SK-MEL-5 (cell line): ENCODE results near the gene ATCAY. TPM values are rescaled to one million over a fixed set of nuclear protein-coding genes. Genes with fewer than 3 reads are reported as not detected.
"Not testable (repeated sequence)": the region's sequence is repeated elsewhere in the genome, so short reads cannot be mapped to it uniquely, and the experiment has no call there.

Experiments
- DNase-seq: peaks from one replicate; pipeline ENCODE4 v3.0.0-alpha.2; 2016; ENCODE audit warnings: low read depth, low spot score
- in situ Hi-C: cut with HindIII; loops from 2 replicates; pipeline ENCODE4 v1.10.0; 2016; ENCODE audit warnings: low sequenced_read_pairs, high pct_unique_total_duplicates, low pct_unique_long_range_greater_than_20kb
- total RNA-seq: library from RNA; depleted of rRNA; stranded (reverse); fragments of >200 nt; shearing (Covaris generic); gene quantifications from 2 replicates; pipeline ENCODE4 v1.2.3, GENCODE V29; 2014

ATCAY gene
- total RNA-seq, 1 experiment from 2014 or later: not detected

DNA sequence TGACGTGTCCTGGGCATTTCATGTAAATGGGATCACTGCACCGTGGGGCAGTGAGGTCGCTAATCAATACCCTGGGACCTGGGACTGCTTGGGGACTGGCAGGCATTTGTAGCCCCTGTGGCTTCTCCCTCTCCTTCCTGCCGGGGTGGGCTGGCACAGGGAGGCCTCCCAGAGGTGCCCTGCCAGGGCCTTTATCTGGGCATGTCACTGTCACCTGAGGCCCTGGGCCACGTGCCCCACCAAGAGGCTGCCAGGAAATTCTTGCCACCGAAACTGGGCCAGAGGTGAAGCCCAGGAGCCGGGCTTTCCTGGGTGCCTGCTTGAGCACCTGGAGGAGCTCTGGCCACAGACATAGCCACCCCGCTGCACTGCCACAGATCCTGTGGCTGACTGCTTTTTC, 50.6 kb downstream of the ATCAY start:
- in situ Hi-C loops: no loop called here
- DNase-seq: no peak

DNA sequence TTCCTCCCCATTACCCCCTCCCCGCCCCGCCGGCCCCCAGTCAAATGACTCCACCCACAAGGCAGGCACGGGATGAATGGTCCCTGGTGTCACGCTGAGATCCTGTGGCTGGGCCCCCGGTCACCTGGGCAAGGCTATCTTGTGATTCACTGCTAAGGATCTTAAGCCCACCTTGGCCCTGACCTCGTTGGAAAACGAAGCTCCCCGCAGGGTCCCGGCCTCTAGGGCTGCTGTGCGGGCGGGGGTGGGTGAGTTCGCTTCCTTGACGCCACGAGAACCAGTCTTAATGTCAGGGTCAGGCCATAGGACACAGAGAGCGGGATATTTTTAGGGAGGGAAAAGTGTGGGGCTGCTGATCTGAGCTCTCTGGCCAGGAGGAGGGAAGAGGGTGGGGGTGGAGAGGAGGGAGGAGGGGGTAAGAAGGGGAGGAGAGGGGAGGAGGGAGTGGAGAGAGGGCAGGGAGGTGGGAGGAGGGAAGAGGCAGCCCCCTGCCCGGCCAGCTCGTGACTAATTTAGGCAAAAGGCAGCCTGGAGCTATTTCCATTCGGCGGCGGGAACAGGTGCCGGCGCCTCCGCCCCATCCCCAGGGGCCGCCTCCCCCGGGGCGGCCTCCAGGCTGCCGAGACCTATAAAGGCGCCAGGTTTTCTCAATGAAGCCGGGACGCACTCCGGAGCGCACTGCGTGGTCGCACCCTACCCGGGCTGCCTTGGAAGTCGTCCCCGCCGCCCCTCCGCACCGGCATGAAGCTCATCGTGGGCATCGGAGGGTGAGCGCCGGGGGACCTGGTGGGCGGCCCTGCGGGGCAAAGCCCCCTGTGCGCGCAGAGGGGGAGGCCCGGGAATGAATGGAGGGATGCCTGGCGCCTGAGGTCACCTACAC, 52.7 kb downstream of the ATCAY start, which contains the start of gene NMRK2:
Gene NMRK2 (plus strand): TSS at position 139 of the 880 bp plus-strand sequence. CDS start 603 bp downstream, at position 742.
- DNase-seq: peak; percentile 50
- in situ Hi-C loops: no loop called here

DNA sequence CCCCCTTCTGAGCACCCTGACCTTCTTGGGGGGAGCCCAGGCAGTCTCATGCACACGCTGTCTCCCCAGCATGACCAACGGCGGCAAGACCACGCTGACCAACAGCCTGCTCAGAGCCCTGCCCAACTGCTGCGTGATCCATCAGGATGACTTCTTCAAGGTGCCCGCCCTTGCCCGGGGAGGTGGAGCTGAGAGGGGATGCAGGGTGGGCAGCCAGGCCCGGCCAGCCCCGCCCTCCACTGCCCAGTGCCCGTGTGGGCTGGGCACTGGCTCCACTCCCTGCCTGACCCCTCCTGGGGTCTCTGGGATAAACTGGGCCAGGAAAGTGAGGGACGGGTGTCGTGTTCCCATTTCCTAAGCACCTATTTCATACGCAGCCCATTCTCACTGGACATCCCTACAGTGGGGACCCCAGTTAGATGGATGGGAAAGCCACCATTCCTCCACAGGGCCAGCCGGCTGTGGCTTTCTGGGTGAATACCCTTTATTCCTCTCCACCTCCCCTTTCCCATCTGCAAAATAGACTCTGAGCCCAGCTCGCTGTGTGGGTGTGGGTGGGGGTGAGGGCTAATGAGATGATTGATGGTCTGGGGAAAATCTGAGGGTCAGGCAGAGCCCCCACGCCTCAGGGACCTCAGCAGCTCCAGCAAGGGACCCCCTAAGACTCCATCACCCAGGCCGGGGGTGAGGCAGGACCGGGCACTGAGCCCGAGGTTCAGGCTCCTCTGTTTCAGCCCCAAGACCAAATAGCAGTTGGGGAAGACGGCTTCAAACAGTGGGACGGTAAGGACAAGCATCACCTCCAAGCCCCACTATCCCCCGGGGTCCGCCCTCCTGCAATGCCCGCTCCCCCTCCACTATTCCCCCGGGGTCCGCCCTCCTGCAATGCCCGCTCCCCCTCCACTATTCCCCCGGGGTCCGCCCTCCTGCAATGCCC, 56.3 kb downstream of the ATCAY start:
- in situ Hi-C loops: no loop called here
- DNase-seq: no peak

DNA sequence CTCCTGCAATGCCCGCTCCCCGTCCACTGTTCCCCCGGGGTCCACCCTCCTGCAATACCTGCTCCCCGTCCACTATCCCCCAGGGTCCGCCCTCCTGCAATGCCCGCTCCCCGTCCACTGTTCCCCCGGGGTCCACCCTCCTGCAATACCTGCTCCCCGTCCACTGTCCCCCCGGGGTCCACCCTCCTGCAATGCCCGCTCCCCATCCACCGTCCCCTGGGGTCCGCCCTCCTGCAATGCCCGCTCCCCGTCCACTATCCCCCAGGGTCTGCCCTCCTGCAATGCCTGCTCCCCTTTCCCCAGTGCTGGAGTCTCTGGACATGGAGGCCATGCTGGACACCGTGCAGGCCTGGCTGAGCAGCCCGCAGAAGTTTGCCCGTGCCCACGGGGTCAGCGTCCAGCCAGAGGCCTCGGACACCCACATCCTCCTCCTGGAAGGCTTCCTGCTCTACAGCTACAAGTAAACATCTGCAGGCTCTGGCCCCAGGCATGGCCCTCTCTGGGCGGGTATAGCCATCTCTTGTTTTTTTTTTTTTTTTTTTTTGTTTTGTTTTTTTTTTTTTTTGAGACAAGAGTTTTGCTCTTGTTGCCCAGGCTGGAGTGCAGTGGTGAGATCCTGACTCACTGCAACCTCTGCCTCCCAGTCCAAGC, 57.9 kb downstream of the ATCAY start:
- in situ Hi-C loops, DNase-seq: not testable (repeated sequence)

DNA sequence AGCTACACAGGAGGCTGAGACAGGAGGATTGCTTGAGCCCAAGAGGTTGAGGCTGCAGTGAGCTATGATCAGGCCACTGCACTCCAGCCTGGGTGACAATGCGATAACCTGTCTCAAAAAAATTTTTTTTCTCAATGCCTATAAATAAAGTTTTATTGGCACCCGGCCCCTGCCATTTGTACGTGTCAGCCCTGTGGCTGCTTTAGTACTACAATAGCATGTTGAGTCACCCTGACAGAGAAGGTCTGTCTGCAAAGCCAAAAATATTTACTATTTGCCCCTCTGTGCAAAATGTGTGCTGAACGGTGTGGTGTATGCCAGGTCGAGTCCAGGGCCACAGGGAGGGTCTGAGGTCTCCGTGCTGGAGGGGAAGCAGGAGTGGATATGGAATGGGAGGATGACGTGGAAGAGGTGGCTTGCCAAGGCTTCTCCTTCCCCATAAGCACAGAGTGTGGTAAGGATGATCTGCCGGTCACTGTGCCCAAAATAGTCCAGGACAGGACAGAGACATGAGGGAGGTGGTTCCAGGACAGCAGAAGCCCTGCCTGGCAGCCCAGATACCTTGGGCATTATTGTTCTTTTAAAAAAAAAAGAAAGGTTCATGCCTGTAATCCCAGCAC, 62.4 kb downstream of the ATCAY start:
- in situ Hi-C loops: no loop called here
- DNase-seq: no peak

DNA sequence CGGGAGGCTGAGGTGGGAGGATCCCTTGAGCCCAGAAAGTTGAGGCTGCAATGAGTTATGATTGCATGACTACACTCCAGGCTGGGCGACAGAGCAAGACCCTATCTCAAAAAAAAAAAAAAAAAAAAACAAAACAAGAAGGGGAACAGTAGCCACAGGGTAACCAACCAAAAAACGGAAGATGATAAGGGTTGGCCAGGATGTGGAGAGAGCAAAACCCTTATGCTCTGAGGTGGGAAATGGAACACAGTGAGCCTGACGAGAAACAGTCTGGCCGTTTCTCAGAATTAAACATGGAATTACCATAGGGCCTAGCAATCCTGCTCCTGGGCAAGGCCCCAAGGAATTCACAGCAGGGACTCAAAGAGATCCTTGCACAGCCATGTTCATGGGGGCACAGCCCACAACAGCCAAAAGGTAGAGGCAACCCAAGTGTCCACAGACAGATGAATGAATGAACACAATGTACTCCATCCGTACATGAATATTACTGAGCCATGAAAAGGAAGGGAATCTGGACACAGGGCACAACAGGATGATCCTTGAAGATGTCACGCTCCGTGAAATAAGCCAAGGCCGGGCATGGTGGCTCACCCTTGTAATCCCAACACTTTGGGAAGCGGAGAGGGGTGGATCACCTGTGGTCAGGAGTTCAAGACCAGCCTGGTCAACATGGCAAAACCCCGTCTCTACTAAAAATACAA, 63.7 kb downstream of the ATCAY start:
- DNase-seq: no peak
- in situ Hi-C loops: no loop called here

DNA sequence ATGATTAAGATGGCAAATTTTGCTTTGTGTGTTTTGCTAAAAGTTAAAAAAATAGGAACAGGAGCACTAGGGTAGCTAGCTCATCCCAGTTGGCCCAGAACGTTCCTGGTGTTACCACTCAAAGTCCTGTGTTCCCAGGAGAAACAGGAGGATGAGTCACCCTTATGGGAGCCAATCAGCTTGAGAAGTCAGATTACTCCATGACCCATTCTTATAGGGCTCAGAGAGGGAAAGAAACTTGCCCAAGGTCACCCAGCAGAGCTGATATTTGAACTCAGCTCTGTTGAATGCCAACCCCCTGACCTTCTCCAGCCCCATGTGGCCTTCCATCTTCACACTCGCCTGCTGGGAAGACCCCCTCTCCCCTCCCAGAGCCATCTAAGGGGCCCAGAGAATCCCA, 65.4 kb downstream of the ATCAY start:
- no peak for DNase-seq

DNA sequence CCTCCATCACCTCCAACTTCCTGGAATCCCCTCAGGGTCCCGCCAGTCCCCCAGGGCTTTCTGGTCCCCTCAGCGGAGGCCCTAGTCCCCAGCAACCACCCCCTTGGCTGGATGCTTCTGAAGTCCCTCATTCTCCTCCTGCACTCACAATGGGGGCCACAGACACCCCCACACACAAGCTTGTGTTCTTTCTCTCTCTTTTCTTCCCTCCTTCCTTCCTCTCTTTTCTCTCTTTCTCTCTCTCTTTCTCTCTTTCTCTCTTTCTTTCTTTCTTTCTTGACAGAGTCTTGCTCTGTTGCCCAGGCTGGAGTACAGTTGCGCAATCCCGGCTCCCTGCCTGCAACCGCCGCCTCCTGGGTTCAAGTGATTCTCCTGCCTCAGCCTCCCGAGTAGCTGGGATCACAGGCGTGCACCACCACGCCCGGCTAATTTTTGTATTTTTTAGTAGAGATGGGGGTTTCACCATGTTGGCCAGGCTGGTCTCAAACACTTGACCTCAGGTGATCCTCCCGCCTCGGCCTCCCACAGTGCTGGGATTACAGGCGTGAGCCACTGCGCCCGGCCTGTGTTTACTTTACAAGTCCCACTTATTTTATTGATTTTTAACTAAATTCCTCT, 66.9 kb downstream of the ATCAY start:
- DNase-seq, in situ Hi-C loops: not testable (repeated sequence)

More for the DNA sequence above, 65.4 kb downstream of the ATCAY start:
- in situ Hi-C loops: no loop called here

DNA sequence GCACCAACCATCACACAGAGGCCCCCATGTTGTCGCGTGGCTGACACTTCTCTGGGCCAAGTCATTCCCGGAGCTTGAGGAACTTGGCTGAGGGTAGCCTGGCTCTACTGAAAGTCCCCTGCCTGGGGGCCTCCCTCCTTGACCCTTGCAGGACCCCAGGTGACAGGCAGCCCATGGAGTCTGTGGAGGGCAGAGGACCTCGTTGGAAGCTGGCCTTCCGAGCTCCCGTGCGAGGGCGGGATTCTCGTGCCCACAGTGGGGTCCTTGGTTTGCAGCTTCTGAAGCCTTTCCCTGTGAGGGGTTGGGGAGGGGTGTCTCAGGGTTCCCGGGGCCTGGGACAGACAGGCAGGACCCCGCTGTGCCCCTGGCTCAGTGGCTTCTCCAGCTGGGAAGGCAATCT, 68.8 kb downstream of the ATCAY start:
- no peak for DNase-seq
- in situ Hi-C loops: no loop called here

DNA sequence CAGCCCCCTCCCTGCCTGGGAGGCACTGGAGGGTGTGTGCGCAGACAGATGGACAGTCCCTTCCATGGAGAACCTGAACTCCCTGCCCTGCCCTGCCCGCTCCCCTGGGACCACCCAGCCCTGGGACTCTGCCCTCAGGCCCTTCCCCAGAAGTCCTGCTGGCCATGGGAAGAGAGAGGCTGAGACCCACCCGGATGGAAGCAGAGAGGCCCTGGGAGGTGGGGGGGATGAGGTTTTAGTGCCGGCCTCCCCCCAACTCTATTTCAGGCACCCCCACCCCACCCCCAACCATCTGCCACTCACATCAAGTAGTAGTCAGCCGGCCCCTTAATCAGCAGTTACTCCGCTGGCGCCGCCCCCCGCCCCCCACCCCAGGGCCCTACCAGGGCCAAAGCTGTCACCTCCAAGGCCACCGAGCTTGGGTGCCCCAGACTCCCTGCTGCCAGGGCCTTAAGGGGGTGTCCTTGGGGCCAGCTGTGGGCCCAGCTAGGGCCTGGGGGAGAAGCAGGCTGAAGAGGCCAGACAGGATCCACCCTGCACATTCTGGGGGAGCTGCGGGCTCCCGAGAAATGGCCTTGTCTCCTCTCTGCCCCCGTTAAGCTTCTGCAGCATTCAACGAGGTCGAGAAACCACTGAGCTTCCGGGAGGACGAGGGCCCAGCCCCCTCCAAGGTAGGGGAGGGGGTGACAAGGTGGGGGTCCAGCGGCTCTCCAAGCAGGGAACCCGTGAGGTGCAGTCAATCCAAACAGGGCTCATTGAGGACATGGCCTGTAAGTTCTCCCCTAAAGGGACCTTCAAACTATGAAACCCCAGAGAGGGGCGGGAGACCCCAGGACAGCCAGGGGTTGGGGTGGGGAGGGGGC, 69.7 kb downstream of the ATCAY start:
- in situ Hi-C loops: no loop called here
- DNase-seq: no peak

DNA sequence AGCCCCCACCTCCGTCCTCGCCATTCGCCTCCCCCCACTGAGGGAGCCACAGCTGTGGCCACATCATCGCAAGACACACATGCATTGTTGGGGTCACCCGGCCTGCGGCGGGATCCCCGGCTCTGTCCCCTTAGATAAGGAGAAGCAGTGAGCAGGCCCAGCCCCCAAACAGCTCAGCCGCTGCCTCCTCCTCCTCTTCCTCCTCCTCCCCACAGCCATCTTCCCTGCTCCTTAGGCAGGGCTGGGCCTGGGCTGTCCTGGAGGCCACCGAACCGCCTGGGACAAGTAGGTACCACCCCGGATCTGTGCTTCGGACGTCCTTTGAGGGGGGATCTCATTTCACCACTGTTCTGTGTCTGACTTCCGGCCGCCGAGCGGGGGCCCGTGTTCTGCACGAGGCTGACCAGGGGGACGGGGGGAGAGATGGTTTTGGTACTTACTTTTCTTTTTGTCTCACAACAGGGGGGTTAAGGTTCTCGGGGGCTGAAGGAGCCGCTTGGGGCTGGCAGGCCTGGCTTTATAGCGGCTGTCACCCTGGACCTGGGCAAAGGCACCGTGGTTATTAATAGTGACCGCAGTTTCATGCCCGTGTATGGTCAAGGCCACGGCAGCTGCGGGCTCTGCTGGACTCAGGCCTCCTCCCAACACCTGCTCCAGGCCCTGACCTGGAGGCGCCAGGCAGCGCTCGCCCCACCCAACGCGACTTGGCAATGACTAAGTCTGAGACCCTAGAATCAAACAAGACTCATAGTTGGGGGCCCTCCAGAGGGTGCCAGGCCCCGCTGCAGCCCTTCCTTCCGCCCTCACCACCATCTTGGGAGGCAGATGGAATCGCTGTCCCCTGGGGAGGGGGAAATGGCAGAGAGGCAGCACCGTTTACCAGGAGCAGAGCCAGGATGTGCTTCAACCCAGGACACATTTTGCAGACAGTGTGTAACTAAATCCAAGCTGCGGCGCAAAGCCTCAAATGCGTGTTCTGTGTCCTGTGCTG, 70.7 kb downstream of the ATCAY start:
- in situ Hi-C loops: no loop called here
- DNase-seq: no peak

DNA sequence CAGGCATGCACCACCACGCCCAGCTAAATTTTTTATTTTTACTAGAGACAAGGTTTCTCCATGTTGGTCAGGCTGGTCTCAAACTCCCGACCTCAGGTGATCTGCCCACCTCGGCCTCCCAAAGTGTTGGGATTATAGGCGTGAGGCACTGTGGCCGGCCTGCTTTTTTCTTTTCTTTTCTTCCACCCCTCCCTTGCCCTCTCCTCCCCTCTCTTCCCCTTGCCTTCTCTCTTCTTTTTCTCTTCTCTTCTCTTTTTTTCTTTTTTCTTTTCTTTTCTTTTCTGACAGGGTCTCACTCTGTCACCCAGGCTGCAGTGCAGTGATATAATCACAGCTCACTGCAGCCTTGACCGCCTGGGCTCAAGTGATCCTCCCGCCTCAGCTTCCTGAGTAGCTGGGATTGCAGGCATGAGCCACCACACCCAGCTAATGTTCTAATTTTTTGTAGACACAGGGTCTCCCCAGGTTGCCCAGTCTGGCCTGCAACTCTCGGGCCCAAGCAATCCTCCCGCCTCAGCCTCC, 72.3 kb downstream of the ATCAY start:
- in situ Hi-C loops: not testable (repeated sequence)

DNA sequence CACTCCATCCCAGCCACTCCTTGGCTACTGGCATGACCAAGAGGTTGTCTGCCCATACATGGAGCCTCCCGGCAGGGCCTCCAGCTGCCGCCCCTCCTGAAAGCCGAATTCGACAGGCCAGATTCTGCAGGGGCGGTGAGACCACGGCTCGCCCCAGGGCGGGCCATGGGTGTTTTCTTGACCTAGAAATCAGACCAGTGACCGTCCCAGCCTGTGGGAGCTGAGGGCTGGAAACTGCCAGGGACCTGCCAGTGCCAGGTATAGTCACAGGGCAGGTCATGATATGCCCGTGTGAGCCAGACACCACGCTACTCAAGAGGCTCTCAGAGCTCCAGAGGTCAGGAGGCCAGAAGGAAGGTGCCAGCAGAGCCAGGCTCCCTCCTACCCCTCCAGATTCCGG, 73.6 kb downstream of the ATCAY start:
- in situ Hi-C loops: no loop called here
- DNase-seq: no peak

More for the DNA sequence above, 72.3 kb downstream of the ATCAY start:
- not testable (repeated sequence) for DNase-seq

DNA sequence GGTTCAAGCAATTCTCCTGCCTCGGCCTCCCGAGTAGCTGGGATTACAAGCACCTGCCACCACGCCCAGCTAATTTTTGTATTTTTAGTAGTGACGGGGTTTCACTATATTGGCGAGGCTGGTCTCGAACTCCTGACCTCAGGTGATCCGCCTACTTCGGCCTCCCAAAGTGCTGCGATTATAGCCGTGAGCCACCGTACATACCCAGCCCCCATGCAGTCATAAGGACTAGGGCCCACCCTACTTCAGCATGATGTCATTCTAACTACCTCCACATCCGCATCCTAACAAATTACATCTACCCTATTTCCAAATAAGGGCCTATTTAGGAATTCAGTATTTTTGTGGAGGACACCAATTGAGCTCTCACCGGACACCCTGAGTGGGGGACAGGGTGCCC, 74.8 kb downstream of the ATCAY start:
- DNase-seq, in situ Hi-C loops: not testable (repeated sequence)
